ENCODE results near the gene ZDHHC7. TPM values are rescaled to one million over a fixed set of nuclear protein-coding genes. Genes with fewer than 3 reads are reported as not detected.

The ZDHHC7 gene
- total RNA-seq, 1 donor from 2014 or later: 53.4 TPM

- TF ChIP-seq CTCF (IDR thresholded peaks at IDR 0.05; ENCODE audit: insufficient read depth, low read length, poor library complexity, severe bottlenecking): no peak
- Histone ChIP-seq H3K36me3 (ENCODE audit: control insufficient read depth, insufficient read depth, low read length) (no peaks in the 10 kb centered on the region), H3K27me3 (ENCODE audit: control insufficient read depth, insufficient read depth, low read length) (no peaks in the 10 kb centered on the region), H3K4me3 (ENCODE audit: low read depth, low read length) (no peak overlapping the region)
- DNase-seq (ENCODE audit: low read depth): no peak
Measured at GRCh38 chr16:84925773-84926372, 85.5 kb downstream of the ZDHHC7 start.

- H3K36me3 ChIP-seq (ENCODE audit: control insufficient read depth, insufficient read depth, low read length): no peaks in the 10 kb centered on the region
- no peak overlapping the region for H3K4me3 ChIP-seq (ENCODE audit: low read depth, low read length)
- peak; percentile 66 for TF ChIP-seq CTCF (IDR thresholded peaks at IDR 0.05; ENCODE audit: insufficient read depth, low read length, poor library complexity, severe bottlenecking)
- no peak for DNase-seq (ENCODE audit: low read depth)
- no peaks in the 10 kb centered on the region for H3K27me3 ChIP-seq (ENCODE audit: control insufficient read depth, insufficient read depth, low read length)
Measured at GRCh38 chr16:84925092-84925772, 86.1 kb downstream of the ZDHHC7 start.

GRCh38 chr16:84924331-84925091, 86.8 kb downstream of the ZDHHC7 start:
- Histone ChIP-seq H3K4me3 (ENCODE audit: low read depth, low read length) (no peak overlapping the region), H3K27me3 (ENCODE audit: control insufficient read depth, insufficient read depth, low read length) (no peaks in the 10 kb centered on the region), H3K36me3 (ENCODE audit: control insufficient read depth, insufficient read depth, low read length) (no peaks in the 10 kb centered on the region)
- DNase-seq (ENCODE audit: low read depth): no peak
- TF ChIP-seq CTCF (IDR thresholded peaks at IDR 0.05; ENCODE audit: insufficient read depth, low read length, poor library complexity, severe bottlenecking): no peak

Other genes starting within 250 kb of the ZDHHC7 start
- gene CRISPLD2, start 191.6 kb downstream of the ZDHHC7 start, total RNA-seq: 2.5 and 3.3 TPM in 2 replicates
- gene KIAA0513, start 16.3 kb upstream of the ZDHHC7 start, total RNA-seq: 1.7 and 1.9 TPM in 2 replicates
- gene CIBAR2, start 100.9 kb upstream of the ZDHHC7 start, total RNA-seq: not detected in 2 replicates

Data from kidney epithelial cell (primary cell).